Measurements from ENCODE around the gene CDC42. TPM values are rescaled to one million over a fixed set of nuclear protein-coding genes. Genes with fewer than 3 reads are reported as not detected.

CDC42 gene
- total and polyA plus RNA-seq, 2 donors (not counting 1 experiment from before 2014, with no cell fraction given) = 325 to 446 TPM

GRCh38 chr1:22101995-22102394 lies 49.5 kb downstream of the CDC42 start:
- H3K36me3 ChIP-seq (ENCODE audit: control insufficient read depth, insufficient read depth, low read length) = peaks cover 7% of the 10 kb centered on the region
- no peak overlapping the region for H3K4me3 ChIP-seq (replicated peaks in 1 of 4; ENCODE audit: control extremely low read depth in 1 of 4, insufficient read depth in 1 of 4, low read depth in 3 of 4, low read length in 4 of 4)
- no peak overlapping the region for H2AFZ ChIP-seq (ENCODE audit: low read length)
- H3K4me1 ChIP-seq (ENCODE audit: control insufficient read depth, extremely low read depth, insufficient read depth, low read length) = no peaks in the 10 kb centered on the region
- no peaks in the 10 kb centered on the region for H3K9me3 ChIP-seq (ENCODE audit: control insufficient read depth, insufficient read depth, low read depth, low read length)
- peaks cover 46% of the 10 kb centered on the region for H3K79me2 ChIP-seq (ENCODE audit: control insufficient read depth, insufficient read depth, low read length)
- DNase-seq (ENCODE audit: low read depth in 2 of 2) = no peak
- H4K20me1 ChIP-seq (ENCODE audit: control insufficient read depth, extremely low read depth, insufficient read depth, low read length) = peaks cover 2% of the 10 kb centered on the region
- no peaks in the 10 kb centered on the region for H3K27me3 ChIP-seq (ENCODE audit: control insufficient read depth, insufficient read depth, low read length)
- no peak for TF ChIP-seq CTCF (conservative IDR thresholded peaks at IDR 0.05 in 1 of 2, IDR thresholded peaks at IDR 0.05 in 1 of 2; ENCODE audit: low read depth in 1 of 2, low read length in 2 of 2)
- TF ChIP-seq EZH2 (IDR thresholded peaks at IDR 0.05; ENCODE audit: low read length, missing control alignments) = no peak
- no peak overlapping the region for H3K27ac ChIP-seq (ENCODE audit: insufficient read depth, low read length)
- H3K4me2 ChIP-seq (ENCODE audit: extremely low read depth, insufficient read depth, low read length) = no peak overlapping the region
- no peak overlapping the region for H3K9ac ChIP-seq (ENCODE audit: insufficient read depth, low read length)

GRCh38 chr1:22102746-22103145 lies 50.2 kb downstream of the CDC42 start:
- no peak overlapping the region for H3K4me2 ChIP-seq (ENCODE audit: extremely low read depth, insufficient read depth, low read length)
- no peak for DNase-seq (ENCODE audit: low read depth in 2 of 2)
- H3K27me3 ChIP-seq (ENCODE audit: control insufficient read depth, insufficient read depth, low read length) = no peaks in the 10 kb centered on the region
- H3K4me3 ChIP-seq (replicated peaks in 1 of 4; ENCODE audit: control extremely low read depth in 1 of 4, insufficient read depth in 1 of 4, low read depth in 3 of 4, low read length in 4 of 4) = no peak overlapping the region
- H3K9ac ChIP-seq (ENCODE audit: insufficient read depth, low read length) = no peak overlapping the region
- H3K4me1 ChIP-seq (ENCODE audit: control insufficient read depth, extremely low read depth, insufficient read depth, low read length) = no peaks in the 10 kb centered on the region
- H3K9me3 ChIP-seq (ENCODE audit: control insufficient read depth, insufficient read depth, low read depth, low read length) = no peaks in the 10 kb centered on the region
- H3K36me3 ChIP-seq (ENCODE audit: control insufficient read depth, insufficient read depth, low read length) = peaks cover 7% of the 10 kb centered on the region
- peaks cover 48% of the 10 kb centered on the region for H3K79me2 ChIP-seq (ENCODE audit: control insufficient read depth, insufficient read depth, low read length)
- H3K27ac ChIP-seq (ENCODE audit: insufficient read depth, low read length) = no peak overlapping the region
- peaks cover 2% of the 10 kb centered on the region for H4K20me1 ChIP-seq (ENCODE audit: control insufficient read depth, extremely low read depth, insufficient read depth, low read length)
- H2AFZ ChIP-seq (ENCODE audit: low read length) = no peak overlapping the region
- TF ChIP-seq CTCF (conservative IDR thresholded peaks at IDR 0.05 in 1 of 2, IDR thresholded peaks at IDR 0.05 in 1 of 2; ENCODE audit: low read depth in 1 of 2, low read length in 2 of 2) = no peak
- no peak for TF ChIP-seq EZH2 (IDR thresholded peaks at IDR 0.05; ENCODE audit: low read length, missing control alignments)

- peaks cover 54% of the 10 kb centered on the region for H3K79me2 ChIP-seq (ENCODE audit: control insufficient read depth, insufficient read depth, low read length)
- H3K36me3 ChIP-seq (ENCODE audit: control insufficient read depth, insufficient read depth, low read length) = peaks cover 11% of the 10 kb centered on the region
- no peak overlapping the region for H2AFZ ChIP-seq (ENCODE audit: low read length)
- DNase-seq (ENCODE audit: low read depth in 2 of 2) = no peak
- no peak overlapping the region for H3K4me2 ChIP-seq (ENCODE audit: extremely low read depth, insufficient read depth, low read length)
- H3K9me3 ChIP-seq (ENCODE audit: control insufficient read depth, insufficient read depth, low read depth, low read length) = no peaks in the 10 kb centered on the region
- no peaks in the 10 kb centered on the region for H3K27me3 ChIP-seq (ENCODE audit: control insufficient read depth, insufficient read depth, low read length)
- H3K27ac ChIP-seq (ENCODE audit: insufficient read depth, low read length) = no peak overlapping the region
- H3K9ac ChIP-seq (ENCODE audit: insufficient read depth, low read length) = no peak overlapping the region
- H4K20me1 ChIP-seq (ENCODE audit: control insufficient read depth, extremely low read depth, insufficient read depth, low read length) = peaks cover 2% of the 10 kb centered on the region
- peaks cover 4% of the 10 kb centered on the region for H3K4me1 ChIP-seq (ENCODE audit: control insufficient read depth, extremely low read depth, insufficient read depth, low read length)
- H3K4me3 ChIP-seq (replicated peaks in 1 of 4; ENCODE audit: control extremely low read depth in 1 of 4, insufficient read depth in 1 of 4, low read depth in 3 of 4, low read length in 4 of 4) = no peak overlapping the region
- TF ChIP-seq EZH2 (IDR thresholded peaks at IDR 0.05; ENCODE audit: low read length, missing control alignments) (no peak), CTCF (conservative IDR thresholded peaks at IDR 0.05 in 1 of 2, IDR thresholded peaks at IDR 0.05 in 1 of 2; ENCODE audit: low read depth in 1 of 2, low read length in 2 of 2) (no peak)
Measured at GRCh38 chr1:22104094-22104493, 51.6 kb downstream of the CDC42 start.
